RWPE1 (cell line): ENCODE measurements around the gene SPOPL.

ENCODE experiments used
- CTCF ChIA-PET: fragments of 350-600 bp; sonication (Branson Sonifier 250); formaldehyde crosslinking; extraction: SDS; loops from one replicate; lab custom pipeline; 2021; lab: Yijun Ruan, JAX
- POLR2A ChIA-PET: fragments of 400-600 bp; formaldehyde crosslinking; extraction: SDS; loops from one replicate; lab custom pipeline; 2020; ENCODE audit warnings: antibody characterized with exemption; ENCODE audit not compliant: low non-redundant PET; lab: Yijun Ruan, JAX
- DNase-seq: peaks from one replicate; pipeline ENCODE4 v3.0.0; 2012; ENCODE audit warnings: low spot score
- H3K27ac ChIP-seq: fragments of 450-650 bp; 2 replicates; pipeline ENCODE4 v1.5.1; 2017
- TF ChIP-seq, protein P1 (sequence below): fragments of 450-650 bp; conservative IDR thresholded peaks from 2 replicates; pipeline ENCODE4 v1.5.1; 2017; ENCODE audit warnings: low read depth, mild to moderate bottlenecking

SPOPL gene

DNA sequence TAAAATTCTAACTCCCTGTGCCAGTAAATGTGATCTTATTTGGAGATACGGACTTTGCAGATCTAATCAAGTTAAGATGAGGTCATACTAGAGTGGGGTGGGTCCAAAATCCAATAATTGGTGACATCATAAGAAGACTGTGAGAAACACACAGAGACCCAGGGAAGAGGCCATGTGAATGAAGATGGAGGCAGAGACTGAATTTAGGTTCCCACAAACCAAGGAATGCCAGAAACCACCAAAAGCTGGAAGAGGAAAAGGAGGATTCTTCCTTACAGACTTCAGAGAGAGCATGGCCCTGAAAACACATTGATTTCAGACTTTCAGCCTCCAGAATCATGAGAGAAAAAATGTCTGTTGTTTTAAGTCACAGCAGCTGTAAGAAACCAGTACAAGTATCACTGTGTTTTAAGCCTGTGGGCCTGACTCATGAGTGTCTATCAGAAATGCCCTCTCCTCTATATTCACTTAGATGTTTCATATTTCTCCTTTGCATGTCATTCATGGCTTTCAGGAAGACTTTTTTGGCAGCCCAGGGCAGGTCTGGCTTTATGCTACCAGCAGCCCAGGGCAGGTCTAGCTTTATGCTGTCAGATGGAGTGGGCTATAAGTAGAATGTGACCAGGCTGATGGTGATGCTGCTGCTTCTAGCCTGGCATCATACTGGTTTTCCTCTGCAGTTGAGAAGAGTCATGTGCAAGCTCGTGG, 100.0 kb downstream of the SPOPL start:
- DNase-seq = no peak
- POLR2A ChIA-PET = interaction anchor here (0.6 kb wide), 1 partner anchor 69 kb away, joined by 3 read pairs; no protein-coding TSS in a partner anchor
- CTCF ChIA-PET = interaction anchor here (0.9 kb wide), 1 partner anchor 185 kb away, joined by 3 read pairs; no protein-coding TSS in a partner anchor
- TF ChIP-seq, protein P1, sequence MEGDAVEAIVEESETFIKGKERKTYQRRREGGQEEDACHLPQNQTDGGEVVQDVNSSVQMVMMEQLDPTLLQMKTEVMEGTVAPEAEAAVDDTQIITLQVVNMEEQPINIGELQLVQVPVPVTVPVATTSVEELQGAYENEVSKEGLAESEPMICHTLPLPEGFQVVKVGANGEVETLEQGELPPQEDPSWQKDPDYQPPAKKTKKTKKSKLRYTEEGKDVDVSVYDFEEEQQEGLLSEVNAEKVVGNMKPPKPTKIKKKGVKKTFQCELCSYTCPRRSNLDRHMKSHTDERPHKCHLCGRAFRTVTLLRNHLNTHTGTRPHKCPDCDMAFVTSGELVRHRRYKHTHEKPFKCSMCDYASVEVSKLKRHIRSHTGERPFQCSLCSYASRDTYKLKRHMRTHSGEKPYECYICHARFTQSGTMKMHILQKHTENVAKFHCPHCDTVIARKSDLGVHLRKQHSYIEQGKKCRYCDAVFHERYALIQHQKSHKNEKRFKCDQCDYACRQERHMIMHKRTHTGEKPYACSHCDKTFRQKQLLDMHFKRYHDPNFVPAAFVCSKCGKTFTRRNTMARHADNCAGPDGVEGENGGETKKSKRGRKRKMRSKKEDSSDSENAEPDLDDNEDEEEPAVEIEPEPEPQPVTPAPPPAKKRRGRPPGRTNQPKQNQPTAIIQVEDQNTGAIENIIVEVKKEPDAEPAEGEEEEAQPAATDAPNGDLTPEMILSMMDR = no peak
- H3K27ac ChIP-seq = no peak overlapping the region

DNA sequence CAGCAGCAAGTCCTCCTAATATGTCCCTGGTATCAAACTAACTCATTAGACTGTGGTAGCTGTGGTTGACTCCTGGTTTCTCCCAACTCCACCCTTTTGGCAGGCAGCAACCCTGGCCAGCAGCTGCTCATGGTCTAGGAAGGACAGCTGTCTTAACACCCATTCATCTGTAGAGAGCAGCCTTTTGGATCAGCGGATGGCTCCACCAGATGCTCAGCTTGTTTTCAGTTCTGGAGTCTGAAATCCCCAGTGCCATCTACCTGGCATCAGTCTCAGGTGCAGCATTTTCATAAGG, 100.5 kb downstream of the SPOPL start:
- ChIA-PET CTCF (interaction anchor here (0.9 kb wide), 1 partner anchor 185 kb away, joined by 3 read pairs; no protein-coding TSS in a partner anchor), POLR2A (interaction anchor here (0.6 kb wide), 1 partner anchor 69 kb away, joined by 3 read pairs; no protein-coding TSS in a partner anchor)
- TF ChIP-seq, protein P1 = no peak
- DNase-seq = no peak
- H3K27ac ChIP-seq = no peak overlapping the region

DNA sequence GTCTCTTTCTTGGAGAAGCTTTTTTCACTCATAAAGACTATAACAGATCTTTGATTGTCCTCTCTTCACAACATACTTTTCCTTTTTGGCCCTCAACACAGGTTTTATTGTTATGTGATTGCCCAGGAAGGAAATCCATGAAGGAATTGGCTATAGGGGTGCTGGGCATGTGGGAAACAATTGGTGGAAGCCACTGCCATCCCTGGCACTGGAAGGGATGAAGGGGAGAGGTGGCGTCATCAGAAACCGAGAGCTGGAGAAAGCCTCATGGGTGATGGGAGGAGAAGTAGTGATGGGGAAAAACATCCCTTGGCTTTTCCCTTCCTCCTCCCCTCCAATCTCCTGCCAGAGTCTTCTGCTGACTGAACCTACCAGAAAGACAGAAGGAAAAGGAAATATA, 106.2 kb downstream of the SPOPL start:
- DNase-seq = no peak
- POLR2A ChIA-PET = no interaction called here
- CTCF ChIA-PET = no interaction called here
- TF ChIP-seq, protein P1 = no peak
- no peak overlapping the region for H3K27ac ChIP-seq

DNA sequence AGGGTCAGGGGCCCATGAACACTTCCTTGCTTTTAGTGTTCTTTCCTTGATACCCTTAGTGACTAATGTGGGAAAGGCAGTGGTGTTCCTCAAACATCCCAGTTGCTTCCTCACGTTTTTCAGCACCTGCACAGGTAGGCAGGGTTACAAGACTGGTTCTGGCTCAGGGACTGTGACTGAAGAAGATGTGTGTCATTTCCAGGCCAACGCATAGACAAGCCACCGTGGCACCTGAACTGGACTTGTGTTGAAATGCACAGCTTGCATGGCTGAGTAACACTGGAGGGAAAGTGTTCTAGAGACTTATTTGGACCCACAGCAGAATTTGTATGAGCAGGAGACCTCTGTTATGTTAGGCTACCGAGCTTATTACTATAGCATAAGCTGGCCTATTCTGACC, 107.9 kb downstream of the SPOPL start:
- TF ChIP-seq, protein P1 = no peak
- H3K27ac ChIP-seq = no peak overlapping the region
- CTCF ChIA-PET = interaction anchor here (1.6 kb wide), 1 partner anchor 178 kb away, joined by 5 read pairs; no protein-coding TSS in a partner anchor
- DNase-seq = no peak
- POLR2A ChIA-PET = no interaction called here

DNA sequence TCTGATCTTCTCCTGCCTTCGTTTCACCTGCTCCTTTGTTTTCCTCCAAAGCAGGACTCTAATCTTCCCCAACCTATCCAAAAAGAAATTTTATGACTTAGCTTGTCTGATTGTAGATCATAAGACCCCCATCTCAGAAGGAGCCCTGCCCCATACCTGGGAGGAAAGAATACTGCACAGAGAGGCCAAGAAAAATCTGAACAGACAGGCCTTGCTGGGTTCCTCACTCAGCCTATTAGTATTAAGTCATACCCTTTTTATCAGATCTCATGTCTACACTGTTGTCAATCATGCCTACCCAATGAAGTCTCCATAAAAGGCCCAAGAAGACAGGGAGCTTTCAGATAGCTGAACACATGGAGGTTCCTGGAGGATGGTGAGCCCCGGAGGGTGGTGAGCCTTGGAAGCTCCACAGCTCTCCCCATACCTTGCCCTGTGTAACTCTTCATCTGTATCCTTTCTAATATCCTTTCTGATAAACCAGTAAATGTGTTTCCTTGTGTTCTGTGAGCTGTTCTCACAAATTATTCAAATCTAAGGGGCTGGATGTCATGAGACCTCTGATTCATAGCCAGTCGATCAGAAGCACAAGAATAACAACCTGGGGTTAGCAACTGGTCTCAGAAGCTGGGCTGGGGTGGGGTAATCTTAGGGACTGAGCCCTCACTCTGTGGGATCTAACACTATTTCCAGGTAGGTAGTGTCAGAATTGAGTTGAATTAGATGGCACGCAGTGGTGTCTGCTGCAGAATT, 108.8 kb downstream of the SPOPL start:
- CTCF ChIA-PET = interaction anchor here (1.6 kb wide), 1 partner anchor 177 kb away, joined by 5 read pairs; no protein-coding TSS in a partner anchor
- POLR2A ChIA-PET = no interaction called here
- no peak overlapping the region for H3K27ac ChIP-seq
- TF ChIP-seq, protein P1 = no peak
- no peak for DNase-seq

DNA sequence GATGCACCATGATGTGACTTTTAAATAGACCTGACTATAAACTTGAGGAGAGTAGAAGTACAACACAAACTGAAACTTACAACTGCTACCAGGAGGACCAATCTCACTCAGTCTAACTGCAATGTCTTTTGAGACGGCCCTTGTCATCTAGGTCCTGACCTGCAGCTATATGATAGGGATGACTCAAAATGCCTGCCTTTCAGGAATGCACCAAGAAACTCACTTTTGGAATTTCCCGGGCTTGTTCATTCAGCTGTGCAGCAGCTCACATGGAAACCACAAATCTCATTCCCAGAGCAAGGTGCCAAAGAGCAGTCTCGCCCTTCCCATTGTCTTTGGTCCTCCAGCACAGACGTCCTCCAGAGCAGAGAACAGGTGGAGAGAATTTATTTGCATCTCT, 113.7 kb downstream of the SPOPL start:
- POLR2A ChIA-PET = no interaction called here
- TF ChIP-seq, protein P1 = no peak
- peak; percentile 73 for DNase-seq
- CTCF ChIA-PET = interaction anchor here (0.7 kb wide), 1 partner anchor 197 kb away, joined by 3 read pairs; no protein-coding TSS in a partner anchor
- H3K27ac ChIP-seq = no peak overlapping the region
